Fibroblast of mammary gland (primary cell): Measurements from ENCODE around the gene DGKB.

Source experiments
- DNase-seq: peaks from one replicate; pipeline ENCODE4 v3.0.0-alpha.2; 2010; ENCODE audit warnings: low read depth
- H3K4me3 ChIP-seq: 2 replicates; pipeline ENCODE4 v1.5.1; 2011; ENCODE audit warnings: low read depth, mild to moderate bottlenecking, low read length, moderate library complexity; ENCODE audit not compliant: control insufficient read depth
- CTCF ChIP-seq: conservative IDR thresholded peaks from 2 replicates; pipeline ENCODE4 v1.5.1; 2011; ENCODE audit warnings: low read depth, low read length, inconsistent platforms; ENCODE audit not compliant: control insufficient read depth, insufficient read depth

Gene DGKB

GRCh38 chr7:14666913-14667312 lies 235.6 kb downstream of the DGKB start:
- no peak for TF ChIP-seq CTCF
- no peak overlapping the region for H3K4me3 ChIP-seq
- no peak for DNase-seq

GRCh38 chr7:14666304-14666703 lies 236.2 kb downstream of the DGKB start:
- no peak overlapping the region for H3K4me3 ChIP-seq
- no peak for TF ChIP-seq CTCF
- no peak for DNase-seq

GRCh38 chr7:14639801-14640200 lies 262.8 kb downstream of the DGKB start:
- no peak for DNase-seq
- TF ChIP-seq CTCF: no peak
- H3K4me3 ChIP-seq: no peak overlapping the region

GRCh38 chr7:14639329-14639728 lies 263.2 kb downstream of the DGKB start:
- H3K4me3 ChIP-seq: no peak overlapping the region
- TF ChIP-seq CTCF: no peak
- no peak for DNase-seq

GRCh38 chr7:14637968-14638367 lies 264.6 kb downstream of the DGKB start:
- peak; percentile 11 for DNase-seq
- peak; percentile 20 for TF ChIP-seq CTCF

GRCh38 chr7:14635955-14636354 lies 266.6 kb downstream of the DGKB start:
- no peak for TF ChIP-seq CTCF
- no peak for DNase-seq
- H3K4me3 ChIP-seq: no peak overlapping the region

More at GRCh38 chr7:14637968-14638367, 264.6 kb downstream of the DGKB start:
- H3K4me3 ChIP-seq: no peak overlapping the region

GRCh38 chr7:14630048-14630447 lies 272.5 kb downstream of the DGKB start:
- H3K4me3 ChIP-seq: no peak overlapping the region
- TF ChIP-seq CTCF: no peak
- no peak for DNase-seq
